WTC11 (cell line): Measurements from ENCODE around the gene MELK. TPM values are rescaled to one million over a fixed set of nuclear protein-coding genes. Genes with fewer than 3 reads are reported as not detected.

Experiments
- ATAC-seq: fragments of 200-7000 bp; cut with Tn5 transposase; 2 replicates; pipeline ENCODE4 v1.10.0; 2021; ENCODE audit warnings: mild to moderate bottlenecking, moderate library complexity
- CTCF ChIA-PET: fragments of 300-600 bp; sonication (Branson Sonifier 250); formaldehyde crosslinking; loops from one replicate; lab custom pipeline; 2021; ENCODE audit warnings: antibody characterized with exemption; lab: Charles Lee
- POLR2A ChIA-PET: fragments of 350-600 bp; sonication (Branson Sonifier 250); formaldehyde crosslinking; loops from one replicate; lab custom pipeline; 2021; ENCODE audit warnings: antibody characterized with exemption; lab: Charles Lee
- DNase-seq: peaks from one replicate; pipeline ENCODE4 v3.0.0; 2021; ENCODE audit warnings: low spot score
- H3K27ac Mint-ChIP-seq: 2 replicates; pipeline ENCODE4 v1.8.0; 2021; ENCODE audit warnings: mixed read lengths
- H3K27me3 Mint-ChIP-seq: 2 replicates; pipeline ENCODE4 v1.8.0; 2021; ENCODE audit warnings: low read depth, mild to moderate bottlenecking, moderate library complexity, mixed read lengths
- H3K36me3 Mint-ChIP-seq: 2 replicates; pipeline ENCODE4 v1.8.0; 2021; ENCODE audit warnings: mixed read lengths
- H3K4me1 Mint-ChIP-seq: 2 replicates; pipeline ENCODE4 v1.8.0; 2022; ENCODE audit warnings: mixed read lengths
- H3K4me3 Mint-ChIP-seq: 2 replicates; pipeline ENCODE4 v1.8.0; 2021; ENCODE audit warnings: mild to moderate bottlenecking, moderate library complexity, mixed read lengths
- H3K9me3 Mint-ChIP-seq: 2 replicates; pipeline ENCODE4 v1.8.0; 2021; ENCODE audit warnings: mixed read lengths
- EMX1 ChIP-seq: fragments of 250-450 bp; sonication (Bioruptor Pico); IDR thresholded peaks from 2 replicates; pipeline ENCODE4 v1.8.0; 2021; ENCODE audit warnings: mild to moderate bottlenecking
- FOXK1 ChIP-seq: sonication (generic); formaldehyde crosslinking; IDR thresholded peaks from 2 replicates; pipeline ENCODE4 v1.8.0; 2022; ENCODE audit warnings: mild to moderate bottlenecking, moderate library complexity, missing genetic modification reagents
- MYBL2 ChIP-seq: sonication (generic); formaldehyde crosslinking; IDR thresholded peaks from 2 replicates; pipeline ENCODE4 v1.8.1; 2023; ENCODE audit warnings: mild to moderate bottlenecking, moderate library complexity, missing genetic modification reagents
- NR2C2 ChIP-seq: sonication (generic); formaldehyde crosslinking; IDR thresholded peaks from 2 replicates; pipeline ENCODE4 v1.8.0; 2022; ENCODE audit warnings: mild to moderate bottlenecking, missing genetic modification reagents
- RORB ChIP-seq: fragments of 250-450 bp; sonication (Bioruptor Pico); IDR thresholded peaks from 2 replicates; pipeline ENCODE4 v1.9.0; 2021; ENCODE audit warnings: mild to moderate bottlenecking
- SMAD4 ChIP-seq: sonication (generic); formaldehyde crosslinking; IDR thresholded peaks from 2 replicates; pipeline ENCODE4 v1.8.0; 2022; ENCODE audit warnings: mild to moderate bottlenecking, missing genetic modification reagents
- SOX15 ChIP-seq: fragments of 250-450 bp; sonication (Bioruptor Pico); IDR thresholded peaks from 2 replicates; pipeline ENCODE4 v1.9.0; 2021; ENCODE audit warnings: mild to moderate bottlenecking
- ZNF121 ChIP-seq: sonication (generic); formaldehyde crosslinking; IDR thresholded peaks from 2 replicates; pipeline ENCODE4 v1.8.0; 2023; ENCODE audit warnings: missing genetic modification reagents
- ZNF423 ChIP-seq: fragments of 250-450 bp; sonication (Bioruptor Pico); IDR thresholded peaks from 2 replicates; pipeline ENCODE4 v2.1.2; 2022; ENCODE audit warnings: mild to moderate bottlenecking, moderate library complexity
- total RNA-seq: library from RNA; stranded (reverse); gene quantifications from 3 replicates; pipeline ENCODE4 v1.2.3, GENCODE V29; 2021
- TF ChIP-seq, protein P1 (sequence below): sonication (generic); formaldehyde crosslinking; IDR thresholded peaks from 2 replicates; pipeline ENCODE4 v1.8.1; 2022; ENCODE audit warnings: low read depth, mild to moderate bottlenecking, moderate library complexity, missing genetic modification reagents, borderline replicate concordance
- TF ChIP-seq, protein P2 (sequence below): sonication (generic); formaldehyde crosslinking; conservative IDR thresholded peaks from 2 replicates; pipeline ENCODE4 v1.8.1; 2023; ENCODE audit warnings: mild to moderate bottlenecking, low read depth, missing genetic modification reagents, moderate library complexity
- TF ChIP-seq, protein P3 (sequence below): fragments of 250-450 bp; sonication (Bioruptor Pico); IDR thresholded peaks from 2 replicates; pipeline ENCODE4 v1.9.0; 2021; ENCODE audit warnings: mild to moderate bottlenecking
- TF ChIP-seq, protein P4 (sequence below): sonication (generic); formaldehyde crosslinking; IDR thresholded peaks from 2 replicates; pipeline ENCODE4 v1.8.1; 2022; ENCODE audit warnings: missing genetic modification reagents, borderline replicate concordance
- TF ChIP-seq, protein P5 (sequence below): fragments of 250-450 bp; sonication (Bioruptor Pico); IDR thresholded peaks from 2 replicates; pipeline ENCODE4 v1.9.0; 2021; ENCODE audit warnings: mild to moderate bottlenecking, borderline replicate concordance

MELK gene
- total RNA-seq, 1 experiment from 2014 or later: 53.2 TPM

DNA sequence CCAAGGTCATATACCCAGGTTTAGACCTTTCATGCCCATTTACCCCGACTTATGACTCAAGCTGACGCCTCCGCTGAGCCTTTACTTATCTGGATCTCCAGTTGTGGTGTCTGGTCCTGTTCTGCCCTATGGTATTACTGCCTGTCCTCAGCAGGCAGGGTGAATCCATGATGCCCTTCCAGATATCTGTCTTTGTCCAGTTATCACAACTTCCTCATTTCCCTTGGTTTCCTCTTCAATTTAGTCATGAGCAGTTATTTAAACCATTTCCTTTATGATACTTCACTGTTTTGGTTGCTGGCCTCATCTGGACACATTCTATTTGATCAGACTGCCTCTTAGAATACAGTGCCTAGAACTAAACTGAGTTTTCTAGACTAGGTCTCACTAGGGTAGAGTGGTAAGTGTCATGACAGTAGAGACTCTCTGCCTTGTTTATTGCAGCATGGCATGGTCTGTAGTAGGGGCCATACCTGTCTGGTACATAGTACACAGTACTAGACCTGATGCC is 93.3 kb downstream of the MELK start:
- ChIA-PET CTCF (interaction anchor here (1.0 kb wide), 1 partner anchor 65 kb away, joined by 3 read pairs; no protein-coding TSS in a partner anchor), POLR2A (no interaction called here)
- Mint-ChIP-seq H3K4me3 (no peak overlapping the region), H3K27ac (no peak overlapping the region), H3K27me3 (no peaks in the 10 kb centered on the region), H3K36me3 (peaks cover 37% of the 10 kb centered on the region), H3K9me3 (no peaks in the 10 kb centered on the region), H3K4me1 (no peaks in the 10 kb centered on the region)
- TF ChIP-seq SMAD4 (CRISPR knock-in tag): no peak
- DNase-seq: no peak
- no peak for ATAC-seq

DNA sequence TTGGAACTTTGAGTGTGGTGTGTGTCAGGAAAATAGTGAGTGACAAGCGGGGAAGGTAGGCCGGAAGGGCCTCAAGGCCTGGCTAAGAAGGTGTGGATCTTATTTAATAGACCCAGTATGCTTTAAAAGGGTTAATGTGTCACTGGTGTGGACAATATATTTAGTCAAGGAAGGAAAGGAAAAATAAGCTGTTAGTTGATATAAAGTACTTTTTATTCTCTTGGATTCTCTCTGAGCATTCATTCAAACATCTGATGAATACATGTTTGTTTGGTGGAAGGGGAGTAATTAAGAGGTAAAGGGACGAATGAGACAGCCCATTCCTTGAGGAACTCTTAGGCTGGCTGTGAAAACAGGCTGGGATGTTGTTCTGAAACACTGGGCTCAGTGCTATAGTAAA is 98.9 kb downstream of the MELK start:
- CTCF ChIA-PET: interaction anchor here (1.1 to 1.3 kb wide), 2 partner anchors 39 to 57 kb away, joined by 3 to 4 read pairs; no protein-coding TSS in a partner anchor
- H3K27me3 Mint-ChIP-seq: no peaks in the 10 kb centered on the region
- H3K27ac Mint-ChIP-seq: no peak overlapping the region
- H3K9me3 Mint-ChIP-seq: no peaks in the 10 kb centered on the region
- peaks cover 36% of the 10 kb centered on the region for H3K36me3 Mint-ChIP-seq
- H3K4me1 Mint-ChIP-seq: no peaks in the 10 kb centered on the region
- ATAC-seq: no peak
- H3K4me3 Mint-ChIP-seq: no peak overlapping the region
- DNase-seq: no peak
- TF ChIP-seq, protein P1, sequence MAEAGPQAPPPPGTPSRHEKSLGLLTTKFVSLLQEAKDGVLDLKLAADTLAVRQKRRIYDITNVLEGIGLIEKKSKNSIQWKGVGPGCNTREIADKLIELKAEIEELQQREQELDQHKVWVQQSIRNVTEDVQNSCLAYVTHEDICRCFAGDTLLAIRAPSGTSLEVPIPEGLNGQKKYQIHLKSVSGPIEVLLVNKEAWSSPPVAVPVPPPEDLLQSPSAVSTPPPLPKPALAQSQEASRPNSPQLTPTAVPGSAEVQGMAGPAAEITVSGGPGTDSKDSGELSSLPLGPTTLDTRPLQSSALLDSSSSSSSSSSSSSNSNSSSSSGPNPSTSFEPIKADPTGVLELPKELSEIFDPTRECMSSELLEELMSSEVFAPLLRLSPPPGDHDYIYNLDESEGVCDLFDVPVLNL (CRISPR knock-in tag): no peak
- TF ChIP-seq, protein P2, sequence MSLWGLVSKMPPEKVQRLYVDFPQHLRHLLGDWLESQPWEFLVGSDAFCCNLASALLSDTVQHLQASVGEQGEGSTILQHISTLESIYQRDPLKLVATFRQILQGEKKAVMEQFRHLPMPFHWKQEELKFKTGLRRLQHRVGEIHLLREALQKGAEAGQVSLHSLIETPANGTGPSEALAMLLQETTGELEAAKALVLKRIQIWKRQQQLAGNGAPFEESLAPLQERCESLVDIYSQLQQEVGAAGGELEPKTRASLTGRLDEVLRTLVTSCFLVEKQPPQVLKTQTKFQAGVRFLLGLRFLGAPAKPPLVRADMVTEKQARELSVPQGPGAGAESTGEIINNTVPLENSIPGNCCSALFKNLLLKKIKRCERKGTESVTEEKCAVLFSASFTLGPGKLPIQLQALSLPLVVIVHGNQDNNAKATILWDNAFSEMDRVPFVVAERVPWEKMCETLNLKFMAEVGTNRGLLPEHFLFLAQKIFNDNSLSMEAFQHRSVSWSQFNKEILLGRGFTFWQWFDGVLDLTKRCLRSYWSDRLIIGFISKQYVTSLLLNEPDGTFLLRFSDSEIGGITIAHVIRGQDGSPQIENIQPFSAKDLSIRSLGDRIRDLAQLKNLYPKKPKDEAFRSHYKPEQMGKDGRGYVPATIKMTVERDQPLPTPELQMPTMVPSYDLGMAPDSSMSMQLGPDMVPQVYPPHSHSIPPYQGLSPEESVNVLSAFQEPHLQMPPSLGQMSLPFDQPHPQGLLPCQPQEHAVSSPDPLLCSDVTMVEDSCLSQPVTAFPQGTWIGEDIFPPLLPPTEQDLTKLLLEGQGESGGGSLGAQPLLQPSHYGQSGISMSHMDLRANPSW (CRISPR knock-in tag): no peak
- TF ChIP-seq NR2C2 (CRISPR knock-in tag) (no peak), FOXK1 (CRISPR knock-in tag) (no peak)
- POLR2A ChIA-PET: no interaction called here

DNA sequence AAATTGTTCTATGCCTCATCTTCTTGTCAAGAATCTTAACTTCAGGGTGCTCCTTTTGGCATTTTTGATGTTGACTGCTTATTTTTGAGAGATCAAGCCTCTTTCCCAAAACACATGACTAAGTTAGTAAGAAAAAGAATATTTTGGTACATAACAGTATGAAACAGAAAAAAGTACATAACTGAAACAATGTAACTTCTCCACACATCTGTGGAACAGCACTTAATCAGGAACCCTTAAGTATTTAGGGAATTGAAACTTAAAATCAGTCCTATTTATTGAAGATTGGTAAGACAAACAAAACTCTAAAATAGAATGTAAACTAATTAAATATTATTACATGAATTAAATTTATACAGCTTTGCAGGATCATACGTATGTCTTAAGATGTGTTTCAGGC is 103.4 kb downstream of the MELK start:
- ChIA-PET POLR2A (no interaction called here), CTCF (interaction anchor here (1.3 kb wide), 1 partner anchor 53 kb away, joined by 3 read pairs; no protein-coding TSS in a partner anchor)
- Mint-ChIP-seq H3K36me3 (peaks cover 56% of the 10 kb centered on the region), H3K4me3 (no peak overlapping the region), H3K27ac (no peak overlapping the region), H3K27me3 (no peaks in the 10 kb centered on the region), H3K9me3 (peaks cover 16% of the 10 kb centered on the region), H3K4me1 (no peaks in the 10 kb centered on the region)
- DNase-seq (no peak), ATAC-seq (no peak)
- TF ChIP-seq, protein P3, sequence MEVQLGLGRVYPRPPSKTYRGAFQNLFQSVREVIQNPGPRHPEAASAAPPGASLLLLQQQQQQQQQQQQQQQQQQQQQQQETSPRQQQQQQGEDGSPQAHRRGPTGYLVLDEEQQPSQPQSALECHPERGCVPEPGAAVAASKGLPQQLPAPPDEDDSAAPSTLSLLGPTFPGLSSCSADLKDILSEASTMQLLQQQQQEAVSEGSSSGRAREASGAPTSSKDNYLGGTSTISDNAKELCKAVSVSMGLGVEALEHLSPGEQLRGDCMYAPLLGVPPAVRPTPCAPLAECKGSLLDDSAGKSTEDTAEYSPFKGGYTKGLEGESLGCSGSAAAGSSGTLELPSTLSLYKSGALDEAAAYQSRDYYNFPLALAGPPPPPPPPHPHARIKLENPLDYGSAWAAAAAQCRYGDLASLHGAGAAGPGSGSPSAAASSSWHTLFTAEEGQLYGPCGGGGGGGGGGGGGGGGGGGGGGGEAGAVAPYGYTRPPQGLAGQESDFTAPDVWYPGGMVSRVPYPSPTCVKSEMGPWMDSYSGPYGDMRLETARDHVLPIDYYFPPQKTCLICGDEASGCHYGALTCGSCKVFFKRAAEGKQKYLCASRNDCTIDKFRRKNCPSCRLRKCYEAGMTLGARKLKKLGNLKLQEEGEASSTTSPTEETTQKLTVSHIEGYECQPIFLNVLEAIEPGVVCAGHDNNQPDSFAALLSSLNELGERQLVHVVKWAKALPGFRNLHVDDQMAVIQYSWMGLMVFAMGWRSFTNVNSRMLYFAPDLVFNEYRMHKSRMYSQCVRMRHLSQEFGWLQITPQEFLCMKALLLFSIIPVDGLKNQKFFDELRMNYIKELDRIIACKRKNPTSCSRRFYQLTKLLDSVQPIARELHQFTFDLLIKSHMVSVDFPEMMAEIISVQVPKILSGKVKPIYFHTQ (CRISPR knock-in tag): no peak
- TF ChIP-seq RORB (no peak), ZNF121 (CRISPR knock-in tag) (no peak)

DNA sequence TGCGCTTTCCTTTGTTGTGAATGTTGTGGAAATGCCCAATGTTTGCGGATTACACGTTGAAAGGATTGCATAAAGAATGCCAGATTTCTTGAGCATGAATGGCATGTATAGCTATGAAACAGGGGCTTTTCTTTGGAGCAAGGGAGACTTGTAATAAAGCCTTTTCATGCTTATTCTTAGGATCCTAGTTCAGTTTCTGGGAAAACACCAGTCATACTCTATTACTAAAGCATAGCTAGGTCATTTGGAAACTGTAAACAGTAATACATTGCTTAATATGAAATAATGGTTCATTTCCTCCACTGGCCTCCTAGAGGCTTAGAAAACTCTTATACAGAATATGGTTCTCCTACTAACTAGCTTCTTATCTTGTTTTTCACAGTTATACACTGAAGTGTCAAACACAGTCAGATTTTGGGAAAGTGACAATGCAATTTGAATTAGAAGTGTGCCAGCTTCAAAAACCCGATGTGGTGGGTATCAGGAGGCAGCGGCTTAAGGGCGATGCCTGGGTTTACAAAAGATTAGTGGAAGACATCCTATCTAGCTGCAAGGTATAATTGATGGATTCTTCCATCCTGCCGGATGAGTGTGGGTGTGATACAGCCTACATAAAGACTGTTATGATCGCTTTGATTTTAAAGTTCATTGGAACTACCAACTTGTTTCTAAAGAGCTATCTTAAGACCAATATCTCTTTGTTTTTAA is 104.2 kb downstream of the MELK start:
- peaks cover 23% of the 10 kb centered on the region for H3K9me3 Mint-ChIP-seq
- ATAC-seq: no peak
- CTCF ChIA-PET: interaction anchor here (1.3 kb wide), 1 partner anchor 52 kb away, joined by 3 read pairs; no protein-coding TSS in a partner anchor
- TF ChIP-seq MYBL2: no peak
- TF ChIP-seq, protein P4, sequence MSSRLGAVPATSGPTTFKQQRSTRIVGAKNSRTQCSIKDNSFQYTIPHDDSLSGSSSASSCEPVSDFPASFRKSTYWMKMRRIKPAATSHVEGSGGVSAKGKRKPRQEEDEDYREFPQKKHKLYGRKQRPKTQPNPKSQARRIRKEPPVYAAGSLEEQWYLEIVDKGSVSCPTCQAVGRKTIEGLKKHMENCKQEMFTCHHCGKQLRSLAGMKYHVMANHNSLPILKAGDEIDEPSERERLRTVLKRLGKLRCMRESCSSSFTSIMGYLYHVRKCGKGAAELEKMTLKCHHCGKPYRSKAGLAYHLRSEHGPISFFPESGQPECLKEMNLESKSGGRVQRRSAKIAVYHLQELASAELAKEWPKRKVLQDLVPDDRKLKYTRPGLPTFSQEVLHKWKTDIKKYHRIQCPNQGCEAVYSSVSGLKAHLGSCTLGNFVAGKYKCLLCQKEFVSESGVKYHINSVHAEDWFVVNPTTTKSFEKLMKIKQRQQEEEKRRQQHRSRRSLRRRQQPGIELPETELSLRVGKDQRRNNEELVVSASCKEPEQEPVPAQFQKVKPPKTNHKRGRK: no peak
- TF ChIP-seq, protein P5, sequence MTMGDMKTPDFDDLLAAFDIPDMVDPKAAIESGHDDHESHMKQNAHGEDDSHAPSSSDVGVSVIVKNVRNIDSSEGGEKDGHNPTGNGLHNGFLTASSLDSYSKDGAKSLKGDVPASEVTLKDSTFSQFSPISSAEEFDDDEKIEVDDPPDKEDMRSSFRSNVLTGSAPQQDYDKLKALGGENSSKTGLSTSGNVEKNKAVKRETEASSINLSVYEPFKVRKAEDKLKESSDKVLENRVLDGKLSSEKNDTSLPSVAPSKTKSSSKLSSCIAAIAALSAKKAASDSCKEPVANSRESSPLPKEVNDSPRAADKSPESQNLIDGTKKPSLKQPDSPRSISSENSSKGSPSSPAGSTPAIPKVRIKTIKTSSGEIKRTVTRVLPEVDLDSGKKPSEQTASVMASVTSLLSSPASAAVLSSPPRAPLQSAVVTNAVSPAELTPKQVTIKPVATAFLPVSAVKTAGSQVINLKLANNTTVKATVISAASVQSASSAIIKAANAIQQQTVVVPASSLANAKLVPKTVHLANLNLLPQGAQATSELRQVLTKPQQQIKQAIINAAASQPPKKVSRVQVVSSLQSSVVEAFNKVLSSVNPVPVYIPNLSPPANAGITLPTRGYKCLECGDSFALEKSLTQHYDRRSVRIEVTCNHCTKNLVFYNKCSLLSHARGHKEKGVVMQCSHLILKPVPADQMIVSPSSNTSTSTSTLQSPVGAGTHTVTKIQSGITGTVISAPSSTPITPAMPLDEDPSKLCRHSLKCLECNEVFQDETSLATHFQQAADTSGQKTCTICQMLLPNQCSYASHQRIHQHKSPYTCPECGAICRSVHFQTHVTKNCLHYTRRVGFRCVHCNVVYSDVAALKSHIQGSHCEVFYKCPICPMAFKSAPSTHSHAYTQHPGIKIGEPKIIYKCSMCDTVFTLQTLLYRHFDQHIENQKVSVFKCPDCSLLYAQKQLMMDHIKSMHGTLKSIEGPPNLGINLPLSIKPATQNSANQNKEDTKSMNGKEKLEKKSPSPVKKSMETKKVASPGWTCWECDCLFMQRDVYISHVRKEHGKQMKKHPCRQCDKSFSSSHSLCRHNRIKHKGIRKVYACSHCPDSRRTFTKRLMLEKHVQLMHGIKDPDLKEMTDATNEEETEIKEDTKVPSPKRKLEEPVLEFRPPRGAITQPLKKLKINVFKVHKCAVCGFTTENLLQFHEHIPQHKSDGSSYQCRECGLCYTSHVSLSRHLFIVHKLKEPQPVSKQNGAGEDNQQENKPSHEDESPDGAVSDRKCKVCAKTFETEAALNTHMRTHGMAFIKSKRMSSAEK (CRISPR knock-in tag): no peak
- no peak for TF ChIP-seq ZNF423 (CRISPR knock-in tag)
- TF ChIP-seq SOX15 (CRISPR knock-in tag): no peak
- TF ChIP-seq EMX1 (CRISPR knock-in tag): no peak

More for the DNA sequence above, 104.2 kb downstream of the MELK start:
- Mint-ChIP-seq H3K4me1 (no peaks in the 10 kb centered on the region), H3K27me3 (no peaks in the 10 kb centered on the region), H3K27ac (no peak overlapping the region), H3K4me3 (no peak overlapping the region), H3K36me3 (peaks cover 61% of the 10 kb centered on the region)
- no peak for DNase-seq
- POLR2A ChIA-PET: no interaction called here
